Sigmoid colon (tissue), 7 donors: ENCODE data around the gene RNF212. TPM values are rescaled to one million over a fixed set of nuclear protein-coding genes. Genes with fewer than 3 reads are reported as not detected.

Source experiments
- DNase-seq: peaks from one replicate; pipeline ENCODE4 v3.0.0-alpha.2; 2019
- H3K27ac ChIP-seq, 4 donors: fragments of 200-600 bp; sonication (generic); one replicate each; pipeline ENCODE4 v1.5.1; 2016 to 2019; ENCODE audit warnings: mild to moderate bottlenecking in 1 of 4
- H3K27me3 ChIP-seq, 3 donors: fragments of 200-600 bp; sonication (generic); one replicate each; pipeline ENCODE4 v1.5.1; 2019; ENCODE audit warnings: mild to moderate bottlenecking in 1 of 3
- H3K36me3 ChIP-seq, 4 donors: fragments of 200-600 bp; sonication (generic); one replicate each; pipeline ENCODE4 v1.5.1; 2016 to 2019
- H3K4me1 ChIP-seq, 4 donors: fragments of 200-600 bp; sonication (generic); one replicate each; pipeline ENCODE4 v1.5.1; 2017 to 2019
- H3K4me3 ChIP-seq, 4 donors: fragments of 200-600 bp; sonication (generic); one replicate each; pipeline ENCODE4 v1.5.1; 2017 to 2019; ENCODE audit warnings: mild to moderate bottlenecking in 2 of 4, moderate library complexity in 1 of 4
- H3K9me3 ChIP-seq, 4 donors: fragments of 200-600 bp in 3 of 4; sonication (generic) in 3 of 4; one replicate each; pipeline versions ENCODE4 v1.5.1 to v1.6.1; 2013 to 2019
- EP300 ChIP-seq, 4 donors: sonication (generic); formaldehyde crosslinking; IDR thresholded peaks; one replicate each; pipeline ENCODE4 v1.6.1; 2017; ENCODE audit warnings: antibody characterized with exemption in 4 of 4
- POLR2A ChIP-seq, 2 donors: fragments of 450-650 bp; IDR thresholded peaks; one replicate each; pipeline ENCODE4 v1.6.1; 2016; ENCODE audit warnings: antibody characterized with exemption in 2 of 2, mild to moderate bottlenecking in 2 of 2, moderate library complexity in 2 of 2
- POLR2AphosphoS5 ChIP-seq, 4 donors: sonication (generic); formaldehyde crosslinking; IDR thresholded peaks; one replicate each; pipeline ENCODE4 v1.6.1; 2017; ENCODE audit warnings: antibody characterized with exemption in 4 of 4
- WGBS, 2 donors: extraction: QIAGEN DNeasy Blood & Tissue Kit; methylation state at CpG; one replicate each; pipeline ENCODE4 v1.1.7; 2013; 5-methylcytosine and 5-hydroxymethylcytosine counted together
- intact Hi-C: fragments of 100-400 bp; cut with DNase I; formaldehyde crosslinking; loops from one replicate; pipeline ENCODE4 v1.15.1; 2023
- polyA plus RNA-seq, 3 donors: library from polyadenylated mRNA; stranded (reverse); fragments of 200-250 nt; gene quantifications; one replicate each; pipeline ENCODE4 v1.2.3, GENCODE V29; 2013
- total RNA-seq, 4 donors: library from RNA; depleted of rRNA; stranded (reverse); fragments of >200 nt; gene quantifications; one replicate each; pipeline ENCODE4 v1.1.0, GENCODE V29; 2016
- TF ChIP-seq, protein P1 (sequence below), 4 experiments: fragments of 450-650 bp in 3 of 4; fragments of 200-600 bp in 1 of 4; IDR thresholded peaks; one replicate each; pipeline ENCODE4 v1.5.1; 2016 to 2019; ENCODE audit warnings: antibody characterized with exemption in 4 of 4, mild to moderate bottlenecking in 3 of 4, moderate library complexity in 2 of 4
- donor health status: healthy with polysubstance abuse.
- donor health status: Bipolar disorder and iron deficiency.
- donor health status: healthy.

RNF212 gene
- total and polyA plus RNA-seq, 7 donors: 0.60 to 12.8 (median 4.0) TPM; not detected in 1

DNA sequence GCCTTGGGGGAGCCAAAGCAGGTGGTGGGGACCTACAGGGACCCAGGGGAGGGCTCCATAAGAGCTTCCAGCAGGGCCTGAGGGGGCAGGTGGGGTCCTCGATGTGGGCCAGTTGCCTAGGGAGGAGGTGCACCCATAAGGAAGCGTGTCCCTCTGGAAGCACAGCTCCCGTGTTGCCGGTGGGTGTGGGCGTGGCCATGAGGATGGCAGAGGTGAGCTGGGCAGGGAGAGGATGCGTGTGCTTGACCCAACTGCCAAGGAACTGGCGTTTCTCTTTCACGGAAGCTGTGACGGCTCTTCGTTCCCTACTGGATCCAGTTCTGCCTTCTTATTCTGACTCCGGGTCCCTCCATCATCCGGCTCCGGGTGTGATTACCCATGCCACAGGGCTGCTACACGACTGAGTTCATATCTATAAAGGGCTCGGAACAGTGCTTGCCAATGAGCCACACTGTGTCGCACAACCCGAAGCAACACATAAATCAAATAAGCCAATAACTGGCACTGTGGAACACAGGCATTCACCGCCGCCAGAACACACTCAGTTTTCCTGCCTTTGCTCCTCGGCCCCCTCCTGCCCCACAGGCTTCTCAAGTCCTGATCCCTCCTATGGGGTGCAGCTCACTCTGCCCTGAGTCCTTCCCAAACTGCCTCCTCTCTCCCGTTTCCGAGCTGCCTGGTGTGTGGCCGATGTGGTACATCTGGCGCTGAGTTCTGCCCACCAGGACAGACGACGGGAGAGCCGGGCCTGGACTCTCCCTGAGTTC is 35.5 kb downstream of the RNF212 start:
- WGBS, 2 donors: 91 to 93% methylated on average over 27 of the region's 27 CpGs
- Histone ChIP-seq H3K9me3 (no peaks in the 10 kb centered on the region), H3K4me1 (no peaks in the 10 kb centered on the region), H3K27ac (no peak overlapping the region), H3K27me3 (peaks cover 0 to 40% (median 8%) of the 10 kb centered on the region in 3 donors), H3K36me3 (no peaks in the 10 kb centered on the region), H3K4me3 (no peak overlapping the region)
- DNase-seq: no peak
- TF ChIP-seq POLR2A (IDR thresholded peaks at IDR 0.05): no peak
- TF ChIP-seq POLR2AphosphoS5 (IDR thresholded peaks at IDR 0.05): no peak
- TF ChIP-seq EP300 (IDR thresholded peaks at IDR 0.05): no peak
- TF ChIP-seq, protein P1, sequence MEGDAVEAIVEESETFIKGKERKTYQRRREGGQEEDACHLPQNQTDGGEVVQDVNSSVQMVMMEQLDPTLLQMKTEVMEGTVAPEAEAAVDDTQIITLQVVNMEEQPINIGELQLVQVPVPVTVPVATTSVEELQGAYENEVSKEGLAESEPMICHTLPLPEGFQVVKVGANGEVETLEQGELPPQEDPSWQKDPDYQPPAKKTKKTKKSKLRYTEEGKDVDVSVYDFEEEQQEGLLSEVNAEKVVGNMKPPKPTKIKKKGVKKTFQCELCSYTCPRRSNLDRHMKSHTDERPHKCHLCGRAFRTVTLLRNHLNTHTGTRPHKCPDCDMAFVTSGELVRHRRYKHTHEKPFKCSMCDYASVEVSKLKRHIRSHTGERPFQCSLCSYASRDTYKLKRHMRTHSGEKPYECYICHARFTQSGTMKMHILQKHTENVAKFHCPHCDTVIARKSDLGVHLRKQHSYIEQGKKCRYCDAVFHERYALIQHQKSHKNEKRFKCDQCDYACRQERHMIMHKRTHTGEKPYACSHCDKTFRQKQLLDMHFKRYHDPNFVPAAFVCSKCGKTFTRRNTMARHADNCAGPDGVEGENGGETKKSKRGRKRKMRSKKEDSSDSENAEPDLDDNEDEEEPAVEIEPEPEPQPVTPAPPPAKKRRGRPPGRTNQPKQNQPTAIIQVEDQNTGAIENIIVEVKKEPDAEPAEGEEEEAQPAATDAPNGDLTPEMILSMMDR (IDR thresholded peaks at IDR 0.05): no peak
- intact Hi-C loops: no loop called here

DNA sequence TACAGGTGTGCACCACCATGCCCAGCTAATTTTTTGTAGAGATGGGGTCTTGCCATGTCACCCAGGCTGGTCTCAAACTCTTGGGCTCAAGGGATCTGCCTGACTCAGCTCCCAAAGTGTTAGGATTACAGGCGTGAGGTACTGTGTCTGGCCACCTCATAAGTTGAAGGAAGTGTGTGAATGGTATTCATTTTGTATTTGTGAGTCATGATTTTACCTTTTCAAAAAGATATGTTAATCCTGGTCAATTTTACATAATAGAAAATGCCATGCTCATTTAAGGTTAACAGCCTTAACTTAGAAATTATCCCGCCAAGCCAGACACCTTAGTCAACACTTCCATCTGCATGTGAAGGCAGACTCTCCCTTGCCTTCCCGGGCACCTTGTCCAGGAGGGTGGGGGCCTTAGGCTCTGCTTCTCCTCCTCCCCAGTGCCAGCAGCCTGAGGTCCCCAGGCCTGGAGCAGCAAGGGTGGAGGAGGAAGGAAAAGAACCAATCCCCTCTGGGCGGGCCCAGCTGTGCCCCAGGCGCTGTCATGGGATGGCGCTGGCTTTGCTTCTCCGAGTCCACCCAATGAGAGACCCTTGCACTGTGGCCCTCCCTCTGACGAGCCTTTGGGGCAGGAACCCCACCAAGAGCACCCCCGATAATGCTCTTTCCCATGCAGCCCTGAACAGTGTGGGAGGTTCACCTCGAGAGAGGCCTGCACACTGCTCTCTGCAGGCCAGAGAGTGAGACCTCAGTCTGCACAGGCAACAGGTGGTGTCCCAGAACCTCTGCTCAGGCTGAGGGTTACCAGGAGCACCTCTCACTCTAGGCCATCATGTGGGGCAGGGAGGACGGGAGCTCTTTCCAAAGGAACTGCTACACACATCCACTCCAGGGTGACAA is 37.3 kb downstream of the RNF212 start:
- Histone ChIP-seq H3K4me3 (no peak overlapping the region), H3K27me3 (peaks cover 0 to 40% (median 3%) of the 10 kb centered on the region in 3 donors), H3K9me3 (peaks cover 0 to 4% (median 0%) of the 10 kb centered on the region in 4 donors), H3K27ac (no peak overlapping the region), H3K36me3 (no peaks in the 10 kb centered on the region), H3K4me1 (no peaks in the 10 kb centered on the region)
- TF ChIP-seq POLR2A (IDR thresholded peaks at IDR 0.05): no peak
- no peak for TF ChIP-seq POLR2AphosphoS5 (IDR thresholded peaks at IDR 0.05)
- TF ChIP-seq EP300 (IDR thresholded peaks at IDR 0.05): no peak
- TF ChIP-seq, protein P1 (IDR thresholded peaks at IDR 0.05): no peak
- 78 to 84% methylated on average over 11 of the region's 11 CpGs for WGBS, 2 donors
- intact Hi-C loops: no loop called here
- DNase-seq: no peak

DNA sequence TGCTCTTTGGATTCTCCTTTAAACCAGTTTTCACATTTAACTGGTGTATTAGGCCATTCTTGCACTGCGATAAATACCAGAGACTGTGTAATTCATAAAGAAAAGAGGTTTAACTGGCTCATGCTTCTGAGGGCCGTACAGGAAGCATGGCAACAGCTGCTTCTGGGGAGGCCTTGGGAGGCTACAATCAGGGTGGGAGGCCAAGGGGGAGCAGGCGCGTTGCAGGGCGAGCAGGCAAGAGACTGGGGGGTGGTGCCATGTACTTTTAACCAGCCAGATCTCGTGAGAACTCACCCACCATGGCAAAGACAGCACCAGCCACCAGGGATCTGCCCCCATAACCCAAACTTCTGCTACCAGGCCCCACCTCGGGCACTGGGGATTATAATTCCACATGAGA is 38.1 kb downstream of the RNF212 start:
- intact Hi-C loops: no loop called here
- TF ChIP-seq POLR2AphosphoS5 (IDR thresholded peaks at IDR 0.05) (no peak), POLR2A (IDR thresholded peaks at IDR 0.05) (no peak)

DNA sequence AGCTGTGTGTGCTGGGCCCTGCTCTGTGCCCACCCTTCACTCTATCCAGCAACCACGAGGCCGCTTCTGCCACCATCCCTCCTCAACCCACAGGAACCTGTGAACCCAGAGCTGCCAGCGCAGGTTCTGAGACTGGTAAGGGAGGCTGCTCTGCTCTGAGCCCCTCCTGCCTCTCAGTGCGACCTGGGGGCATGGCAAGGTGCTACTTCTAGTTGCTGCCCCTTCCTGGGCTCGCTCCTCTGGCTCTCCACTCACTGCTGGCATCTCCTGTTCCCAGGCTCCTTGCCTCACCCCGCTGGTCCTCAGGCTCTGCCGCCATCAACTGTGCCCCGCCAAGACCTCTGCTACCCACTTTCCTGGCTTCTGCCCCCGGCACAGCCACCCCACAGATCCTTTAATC is 39.3 kb downstream of the RNF212 start:
- no peak overlapping the region for H3K27ac ChIP-seq
- H3K9me3 ChIP-seq: peaks cover 0 to 4% (median 0%) of the 10 kb centered on the region in 4 donors
- H3K4me3 ChIP-seq: no peak overlapping the region
- H3K27me3 ChIP-seq: peaks cover 0 to 43% (median 0%) of the 10 kb centered on the region in 3 donors
- H3K36me3 ChIP-seq: no peaks in the 10 kb centered on the region
- intact Hi-C loops: no loop called here
- no peak for TF ChIP-seq POLR2A (IDR thresholded peaks at IDR 0.05)
- TF ChIP-seq, protein P1 (IDR thresholded peaks at IDR 0.05): no peak
- no peak for TF ChIP-seq POLR2AphosphoS5 (IDR thresholded peaks at IDR 0.05)
- TF ChIP-seq EP300 (IDR thresholded peaks at IDR 0.05): no peak
- no peaks in the 10 kb centered on the region for H3K4me1 ChIP-seq
- 86 to 90% methylated on average over 9 of the region's 9 CpGs for WGBS, 2 donors
- DNase-seq: no peak

More for the DNA sequence above, 38.1 kb downstream of the RNF212 start:
- H3K36me3 ChIP-seq: no peaks in the 10 kb centered on the region
- H3K4me1 ChIP-seq: no peaks in the 10 kb centered on the region
- peaks cover 0 to 38% (median 0%) of the 10 kb centered on the region in 3 donors for H3K27me3 ChIP-seq
- 82 to 86% methylated on average over 7 of the region's 7 CpGs for WGBS, 2 donors
- DNase-seq: no peak
- H3K4me3 ChIP-seq: no peak overlapping the region
- H3K9me3 ChIP-seq: peaks cover 0 to 4% (median 0%) of the 10 kb centered on the region in 4 donors
- H3K27ac ChIP-seq: no peak overlapping the region
